ENCODE data around the gene CCDC30.

The CCDC30 gene

DNA sequence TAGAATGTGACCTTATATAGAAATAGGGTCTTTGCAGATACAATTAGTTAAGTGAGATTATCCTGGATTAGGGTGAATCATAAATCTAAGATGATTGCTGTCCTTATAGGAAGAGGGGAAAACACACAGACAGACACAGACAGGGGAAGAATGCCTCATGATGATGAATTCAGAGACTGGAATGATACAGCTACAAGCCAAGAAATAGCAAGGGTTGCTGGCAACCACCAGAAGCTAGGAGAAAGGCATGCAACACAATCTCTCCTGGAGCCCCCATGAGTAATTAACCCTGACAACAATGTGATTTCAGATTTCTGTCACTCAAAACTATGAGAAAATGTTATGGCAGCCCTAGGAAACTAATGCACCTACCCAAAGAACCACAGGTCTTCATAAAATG lies 176.0 kb downstream of the CCDC30 start:
- Histone ChIP-seq H3K4me2 (no peak overlapping the region), H3K9ac (no peak overlapping the region), H3K4me3 (IDR thresholded peaks at IDR 0.05; ENCODE audit: insufficient read depth, low read depth, low read length) (no peak overlapping the region), H3K27me3 (ENCODE audit: insufficient read depth, low read depth) (no peaks in the 10 kb centered on the region), H3K79me2 (ENCODE audit: insufficient read depth, low read depth) (no peaks in the 10 kb centered on the region), H2AFZ (ENCODE audit: low read depth) (no peak overlapping the region), H3K4me1 (ENCODE audit: low read depth, poor library complexity, severe bottlenecking) (no peaks in the 10 kb centered on the region), H4K20me1 (ENCODE audit: insufficient read depth) (no peaks in the 10 kb centered on the region), H3K27ac (no peak overlapping the region), H3K36me3 (ENCODE audit: insufficient read depth) (no peaks in the 10 kb centered on the region)
- no peak for TF ChIP-seq CTCF (conservative IDR thresholded peaks at IDR 0.05; ENCODE audit: low read depth, low read length)

DNA sequence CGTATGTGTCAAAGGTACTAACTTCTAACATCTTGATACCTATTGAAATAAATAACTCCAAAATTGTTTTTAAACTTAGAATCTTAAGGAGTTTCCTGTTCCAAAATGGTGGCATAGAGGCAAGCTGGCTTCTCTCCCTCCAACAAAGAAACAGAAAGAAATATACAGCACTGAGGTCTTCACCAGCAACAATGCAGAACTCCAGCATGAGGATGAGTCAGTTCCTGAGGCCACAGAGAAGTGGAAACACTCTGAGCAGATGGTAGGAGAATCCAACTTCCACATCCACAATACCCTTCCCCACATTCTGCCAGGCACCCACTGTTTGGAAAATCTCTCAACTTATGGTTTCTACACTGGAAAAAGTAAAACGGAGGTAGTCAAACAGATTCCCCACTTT lies 183.0 kb downstream of the CCDC30 start:
- Histone ChIP-seq H3K79me2 (ENCODE audit: insufficient read depth, low read depth) (no peaks in the 10 kb centered on the region), H2AFZ (ENCODE audit: low read depth) (no peak overlapping the region), H3K36me3 (ENCODE audit: insufficient read depth) (no peaks in the 10 kb centered on the region), H4K20me1 (ENCODE audit: insufficient read depth) (no peaks in the 10 kb centered on the region), H3K4me3 (IDR thresholded peaks at IDR 0.05; ENCODE audit: insufficient read depth, low read depth, low read length) (no peak overlapping the region), H3K4me2 (no peak overlapping the region), H3K9ac (no peak overlapping the region), H3K27ac (no peak overlapping the region), H3K27me3 (ENCODE audit: insufficient read depth, low read depth) (no peaks in the 10 kb centered on the region), H3K4me1 (ENCODE audit: low read depth, poor library complexity, severe bottlenecking) (no peaks in the 10 kb centered on the region)
- TF ChIP-seq CTCF (conservative IDR thresholded peaks at IDR 0.05; ENCODE audit: low read depth, low read length) = no peak

DNA sequence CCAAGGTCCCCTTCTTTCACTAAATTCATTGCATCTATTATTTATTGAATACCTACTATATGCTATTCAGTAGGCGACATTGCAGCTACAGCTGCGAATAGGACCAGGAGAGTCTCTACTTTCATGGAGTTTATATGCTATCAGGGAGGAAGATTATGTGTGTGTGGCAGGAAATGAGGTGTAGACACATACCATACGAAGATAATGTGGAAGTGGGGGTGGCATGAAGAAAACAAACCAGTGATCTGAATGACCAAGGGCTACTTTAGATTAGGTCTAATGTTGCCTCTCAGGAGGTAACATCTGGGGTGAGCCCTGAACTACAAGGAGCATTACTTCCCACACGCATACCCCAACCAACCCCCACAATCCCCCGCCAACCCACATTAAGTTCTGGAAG lies 194.1 kb downstream of the CCDC30 start:
- peak overlapping the region; percentile 95 for H2AFZ ChIP-seq (ENCODE audit: low read depth)
- H3K4me2 ChIP-seq = peak overlapping the region; percentile 81; the same call in 1 of the 2 replicates
- H3K4me3 ChIP-seq (IDR thresholded peaks at IDR 0.05; ENCODE audit: insufficient read depth, low read depth, low read length) = no peak overlapping the region
- no peak overlapping the region for H3K9ac ChIP-seq
- no peaks in the 10 kb centered on the region for H3K27me3 ChIP-seq (ENCODE audit: insufficient read depth, low read depth)
- no peaks in the 10 kb centered on the region for H4K20me1 ChIP-seq (ENCODE audit: insufficient read depth)
- peaks cover 32% of the 10 kb centered on the region; the same call in 1 of the 2 replicates for H3K79me2 ChIP-seq (ENCODE audit: insufficient read depth, low read depth)
- TF ChIP-seq CTCF (conservative IDR thresholded peaks at IDR 0.05; ENCODE audit: low read depth, low read length) = no peak
- H3K27ac ChIP-seq = no peak overlapping the region
- H3K4me1 ChIP-seq (ENCODE audit: low read depth, poor library complexity, severe bottlenecking) = peaks cover 39% of the 10 kb centered on the region
- no peaks in the 10 kb centered on the region for H3K36me3 ChIP-seq (ENCODE audit: insufficient read depth)

- H3K9ac ChIP-seq = peak within 1 kb of the TSS; percentile 83
- H3K27ac ChIP-seq = peak within 1 kb of the TSS; percentile 72
- H2AFZ ChIP-seq (ENCODE audit: low read depth) = peak within 1 kb of the TSS; percentile 95
- no peaks in the 10 kb centered on the region for H3K27me3 ChIP-seq (ENCODE audit: insufficient read depth, low read depth)
- TF ChIP-seq CTCF (conservative IDR thresholded peaks at IDR 0.05; ENCODE audit: low read depth, low read length) = no peak
- H3K4me1 ChIP-seq (ENCODE audit: low read depth, poor library complexity, severe bottlenecking) = peaks cover 44% of the 10 kb centered on the region
- H3K79me2 ChIP-seq (ENCODE audit: insufficient read depth, low read depth) = peaks cover 41% of the 10 kb centered on the region; the same call in 1 of the 2 replicates
- peaks cover 5% of the 10 kb centered on the region; the same call in 1 of the 2 replicates for H3K36me3 ChIP-seq (ENCODE audit: insufficient read depth)
- H3K4me2 ChIP-seq = peak within 1 kb of the TSS; percentile 81
- H3K4me3 ChIP-seq (IDR thresholded peaks at IDR 0.05; ENCODE audit: insufficient read depth, low read depth, low read length) = peak within 1 kb of the TSS; percentile 72
- H4K20me1 ChIP-seq (ENCODE audit: insufficient read depth) = no peaks in the 10 kb centered on the region
Observed at GRCh38 chr1:42657981-42658876, 195.1 kb downstream of the CCDC30 start, which contains the start of gene PPIH. Gene PPIH (plus strand): TSS chr1:42658423. CDS start chr1:42658447, 24 bp downstream.

All from KMS-11 (cell line).